Measurements from ENCODE around the gene C11orf52. TPM values are rescaled to one million over a fixed set of nuclear protein-coding genes. Genes with fewer than 3 reads are reported as not detected.

The C11orf52 gene
- polyA plus RNA-seq, 1 donor from 2014 or later = not detected

- H3K79me2 ChIP-seq (replicated peaks; ENCODE audit: insufficient read depth, low read length) = no peaks in the 10 kb centered on the region
- no peak overlapping the region for H3K27ac ChIP-seq (ENCODE audit: low read length)
- no peak overlapping the region for H2AFZ ChIP-seq (ENCODE audit: low read depth, low read length)
- no peaks in the 10 kb centered on the region for H3K27me3 ChIP-seq (ENCODE audit: insufficient read depth, low read depth, low read length)
- peaks cover 4% of the 10 kb centered on the region for H3F3A ChIP-seq (ENCODE audit: insufficient read depth, low read length, poor library complexity, severe bottlenecking)
- no peak for TF ChIP-seq MXI1 (conservative IDR thresholded peaks at IDR 0.05; ENCODE audit: poor library complexity, severe bottlenecking)
- no peak for TF ChIP-seq CTCF (IDR thresholded peaks at IDR 0.05; ENCODE audit: poor library complexity, severe bottlenecking)
- TF ChIP-seq REST (IDR thresholded peaks at IDR 0.05; ENCODE audit: borderline replicate concordance) = no peak
- TF ChIP-seq TAF1 (IDR thresholded peaks at IDR 0.05; ENCODE audit: low read depth) = no peak
- no peak for TF ChIP-seq RAD21 (conservative IDR thresholded peaks at IDR 0.05)
- no peaks in the 10 kb centered on the region for H3K36me3 ChIP-seq (ENCODE audit: insufficient read depth, low read length)
- no peaks in the 10 kb centered on the region for H3K9me2 ChIP-seq (ENCODE audit: insufficient read depth, low read length)
- H4K20me1 ChIP-seq (ENCODE audit: insufficient read depth) = no peaks in the 10 kb centered on the region
- H3K9ac ChIP-seq (ENCODE audit: low read length) = no peak overlapping the region
- H3K9me3 ChIP-seq (ENCODE audit: low read length) = no peaks in the 10 kb centered on the region
- H3K4me3 ChIP-seq (ENCODE audit: low read length) = no peak overlapping the region
- no peak overlapping the region for H3K4me2 ChIP-seq (ENCODE audit: low read length)
Measured at GRCh38 chr11:111923351-111923788, 4.7 kb downstream of the C11orf52 start.

- H2AFZ ChIP-seq (ENCODE audit: low read depth, low read length) = no peak overlapping the region
- no peak for TF ChIP-seq TAF1 (IDR thresholded peaks at IDR 0.05; ENCODE audit: low read depth)
- TF ChIP-seq REST (IDR thresholded peaks at IDR 0.05; ENCODE audit: borderline replicate concordance) = no peak
- no peak for TF ChIP-seq EP300 (conservative IDR thresholded peaks at IDR 0.05; ENCODE audit: poor library complexity, severe bottlenecking)
- no peak for TF ChIP-seq POLR2AphosphoS5 (IDR thresholded peaks at IDR 0.05)
- TF ChIP-seq SMC3 (conservative IDR thresholded peaks at IDR 0.05; ENCODE audit: poor library complexity) = no peak
- no peak for TF ChIP-seq MXI1 (conservative IDR thresholded peaks at IDR 0.05; ENCODE audit: poor library complexity, severe bottlenecking)
- no peak for TF ChIP-seq EZH2 (IDR thresholded peaks at IDR 0.05; ENCODE audit: borderline replicate concordance, insufficient read depth, low read length, poor library complexity, severe bottlenecking)
- no peak for TF ChIP-seq RAD21 (conservative IDR thresholded peaks at IDR 0.05)
- TF ChIP-seq CTCF (IDR thresholded peaks at IDR 0.05; ENCODE audit: poor library complexity, severe bottlenecking) = no peak
- no peaks in the 10 kb centered on the region for H4K20me1 ChIP-seq (ENCODE audit: insufficient read depth)
- H3K36me3 ChIP-seq (ENCODE audit: insufficient read depth, low read length) = no peaks in the 10 kb centered on the region
- peaks cover 4% of the 10 kb centered on the region for H3F3A ChIP-seq (ENCODE audit: insufficient read depth, low read length, poor library complexity, severe bottlenecking)
- H3K27me3 ChIP-seq (ENCODE audit: insufficient read depth, low read depth, low read length) = no peaks in the 10 kb centered on the region
- no peaks in the 10 kb centered on the region for H3K9me2 ChIP-seq (ENCODE audit: insufficient read depth, low read length)
- no peaks in the 10 kb centered on the region for H3K79me2 ChIP-seq (replicated peaks; ENCODE audit: insufficient read depth, low read length)
- no peaks in the 10 kb centered on the region for H3K9me3 ChIP-seq (ENCODE audit: low read length)
- no peak overlapping the region for H3K4me3 ChIP-seq (ENCODE audit: low read length)
- H3K9ac ChIP-seq (ENCODE audit: low read length) = no peak overlapping the region
- no peak overlapping the region for H3K4me2 ChIP-seq (ENCODE audit: low read length)
- no peak overlapping the region for H3K27ac ChIP-seq (ENCODE audit: low read length)
Measured at GRCh38 chr11:111923951-111924350, 5.2 kb downstream of the C11orf52 start.

Measured in neural cell (in vitro differentiated cells).